NCI-H524 treated with DMSO at 0.1 percent for 48 hours (cell line): ENCODE results near the gene DNAH9.

Experiments used
- DNase-seq: peaks from one replicate; lab custom pipeline; 2025; lab: John Stamatoyannopoulos, UW

The DNAH9 gene

DNA sequence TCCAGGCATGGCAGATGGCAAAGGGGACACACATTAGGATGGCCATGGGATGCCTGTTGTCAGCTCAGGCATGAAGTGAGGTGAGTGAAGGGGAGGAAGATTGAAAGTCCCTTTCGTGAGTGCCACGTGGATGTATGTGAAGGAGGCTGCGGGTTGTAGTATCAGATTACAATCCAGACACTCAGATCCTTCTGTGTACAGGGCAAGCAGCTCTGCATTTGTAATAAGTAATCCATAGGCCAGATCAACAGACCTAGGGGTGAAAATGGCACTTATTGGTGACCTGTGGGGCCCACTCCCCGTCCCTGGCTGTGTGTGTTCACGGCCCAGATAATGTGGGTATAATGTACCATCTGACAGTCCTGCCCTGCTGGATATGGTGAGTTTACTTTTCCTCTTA, 159.5 kb downstream of the DNAH9 start:
- DNase-seq = no peak

DNA sequence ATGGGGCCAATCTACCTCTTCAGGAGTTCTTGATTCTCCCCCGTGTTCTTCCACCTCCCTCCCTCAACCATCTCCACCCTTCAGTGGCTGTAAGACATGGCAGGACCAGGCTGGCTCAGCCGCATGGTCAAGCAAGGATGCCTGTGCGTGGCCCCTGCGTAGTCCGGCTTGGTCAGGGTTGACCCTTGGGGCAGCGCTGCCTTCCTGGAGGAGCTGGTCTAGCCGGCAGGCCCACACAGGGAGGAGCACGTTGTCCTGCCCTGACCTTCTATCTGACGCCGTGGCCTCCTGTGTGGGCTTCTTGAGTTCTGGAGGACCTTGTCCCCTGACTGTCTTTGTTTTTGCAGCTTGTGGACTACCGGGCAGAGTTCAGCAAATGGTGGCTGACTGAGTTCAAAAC, 169.8 kb downstream of the DNAH9 start:
- DNase-seq = no peak

DNA sequence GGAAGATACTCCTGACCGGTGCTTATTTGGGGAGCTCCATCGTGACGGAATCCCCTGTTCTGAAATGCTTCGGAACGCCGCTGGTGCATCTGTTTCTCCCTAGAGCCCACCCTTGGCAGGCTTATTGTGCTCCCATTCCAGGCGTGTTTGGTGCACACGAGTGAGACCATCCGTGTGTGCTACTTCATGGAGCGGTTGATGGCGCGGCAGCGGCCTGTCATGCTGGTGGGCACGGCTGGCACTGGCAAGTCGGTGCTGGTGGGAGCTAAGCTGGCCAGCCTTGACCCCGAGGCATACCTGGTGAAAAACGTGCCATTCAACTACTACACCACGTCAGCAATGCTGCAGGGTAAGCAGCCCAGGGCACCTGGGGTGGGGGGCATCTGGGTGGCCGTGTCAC, 170.7 kb downstream of the DNAH9 start:
- DNase-seq = no peak

DNA sequence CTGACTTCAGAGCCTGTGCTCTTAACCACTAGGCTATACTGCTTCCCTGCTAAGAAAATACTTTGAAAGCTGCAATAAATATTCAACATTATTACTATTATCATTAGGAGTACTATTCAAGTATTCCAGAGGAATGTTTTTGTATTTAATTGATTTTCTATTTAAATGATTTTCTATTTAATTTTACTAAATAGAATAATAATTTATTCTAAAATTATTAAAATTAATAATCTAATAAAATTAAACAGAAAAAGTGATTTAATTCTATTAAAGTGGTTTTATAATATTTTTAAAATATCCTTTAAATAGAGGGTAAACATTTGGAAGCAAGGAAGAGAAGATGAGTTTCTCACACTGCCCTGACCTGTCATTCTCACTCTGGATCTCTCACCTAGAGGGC, 173.8 kb downstream of the DNAH9 start:
- DNase-seq = no peak

DNA sequence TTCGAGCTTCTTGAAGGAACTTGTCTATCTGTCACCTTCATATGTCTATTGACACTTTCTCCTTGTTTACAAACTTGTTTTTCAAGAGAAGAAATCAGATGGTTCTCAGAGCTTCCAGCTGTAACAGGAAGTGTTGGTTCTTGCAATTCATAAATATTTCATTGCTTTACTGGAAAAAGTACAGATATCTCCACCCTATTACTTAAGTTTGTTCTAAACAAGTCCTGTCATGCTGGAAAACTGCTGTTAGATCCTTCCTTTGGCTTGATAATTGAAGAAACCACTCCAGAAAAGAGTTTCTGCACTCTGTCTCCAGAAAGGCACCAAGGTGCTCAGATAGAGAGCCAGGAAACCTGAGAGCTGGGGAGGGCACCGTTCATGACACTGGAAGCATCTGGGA, 181.6 kb downstream of the DNAH9 start:
- DNase-seq = no peak

DNA sequence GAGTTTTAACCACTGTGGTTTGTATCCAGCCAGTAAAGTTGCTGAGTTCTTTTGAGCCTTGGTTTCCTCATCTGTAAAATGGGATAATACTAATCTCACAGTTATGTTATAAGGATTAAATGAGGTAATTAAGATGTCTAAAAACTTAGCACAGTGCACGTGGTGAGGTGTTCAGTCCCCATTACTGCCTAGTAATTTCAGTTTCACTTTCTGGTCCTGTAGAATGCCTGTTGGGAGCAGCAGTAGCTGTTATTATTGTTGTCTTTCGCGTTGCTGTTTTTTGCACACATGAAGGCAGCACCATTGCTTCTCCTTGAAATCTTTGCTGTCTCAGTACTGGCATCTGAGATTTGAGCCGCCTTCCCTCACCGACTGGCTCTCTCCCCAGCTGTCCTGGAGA, 182.4 kb downstream of the DNAH9 start:
- DNase-seq = no peak

DNA sequence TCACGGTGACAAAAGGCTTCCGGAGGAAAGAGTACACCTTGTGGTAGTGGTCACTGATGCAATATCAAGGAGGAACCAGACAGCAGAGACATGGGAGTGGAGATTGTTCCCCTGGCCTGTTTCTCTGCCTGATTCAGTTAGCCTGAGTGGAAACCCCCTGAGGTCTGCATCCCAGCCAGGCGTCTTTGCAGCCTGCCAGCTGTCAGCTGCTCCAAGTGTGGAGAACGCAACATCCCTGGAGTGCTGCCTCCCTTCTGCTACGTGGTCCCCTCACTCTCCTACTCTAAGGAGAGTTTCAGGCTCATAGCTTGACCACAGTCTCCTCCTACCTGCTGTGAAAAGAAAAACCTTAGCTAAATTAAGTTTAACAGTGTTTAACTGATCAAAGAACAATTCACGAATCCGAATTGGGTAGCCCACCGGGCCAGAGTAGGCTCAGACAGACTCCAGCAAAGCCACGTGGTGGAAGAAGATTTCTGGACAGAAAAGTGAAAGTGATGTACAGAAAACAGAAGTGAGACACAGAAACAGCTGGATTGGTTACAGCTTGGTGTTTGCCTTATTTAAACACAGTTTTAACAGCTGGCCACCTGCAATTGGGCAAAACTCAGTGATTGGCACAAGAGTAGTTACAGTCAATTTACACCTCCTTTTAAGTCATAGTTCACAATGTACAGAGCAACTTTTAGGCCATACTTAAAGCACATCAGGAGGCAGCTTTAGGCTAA, 188.6 kb downstream of the DNAH9 start:
- no peak for DNase-seq

DNA sequence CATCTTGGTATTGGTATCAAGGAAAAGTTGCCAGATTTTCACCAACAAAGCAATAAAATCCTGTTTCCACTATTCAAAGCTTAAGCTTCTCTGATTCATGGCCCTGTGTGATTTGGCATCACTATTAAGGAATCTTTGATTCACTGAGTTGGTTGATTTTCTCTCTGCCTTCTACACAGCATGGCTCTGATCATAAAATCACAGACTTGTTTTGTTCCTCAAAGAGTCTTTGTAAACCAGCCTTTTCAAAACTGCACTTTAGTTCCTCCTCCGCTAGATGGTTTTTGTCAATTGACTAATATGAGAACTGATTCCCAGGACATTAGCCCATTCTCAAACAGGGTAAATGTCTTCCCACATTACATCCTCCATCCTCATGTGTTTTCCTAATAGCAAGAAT, 197.6 kb downstream of the DNAH9 start:
- no peak for DNase-seq

DNA sequence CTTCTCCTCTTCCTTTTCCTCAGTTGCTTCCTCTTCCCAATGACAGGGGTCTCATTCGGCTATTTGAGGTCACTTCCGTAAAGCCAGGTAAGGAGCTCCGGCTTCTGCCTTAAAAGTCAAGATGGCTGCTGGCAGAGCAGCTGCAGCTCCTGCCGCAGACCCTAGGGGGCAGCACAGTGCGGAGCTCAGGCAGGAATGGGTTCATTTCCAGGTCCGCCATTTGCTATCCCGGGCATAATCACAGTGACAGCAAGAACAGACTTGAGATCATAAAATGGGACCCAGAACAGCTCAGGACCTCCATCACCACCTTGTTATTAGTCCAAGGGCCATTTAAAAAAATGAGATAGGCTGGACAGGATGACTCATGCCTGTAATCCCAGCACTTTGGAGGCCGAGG, 199.5 kb downstream of the DNAH9 start:
- DNase-seq = no peak

DNA sequence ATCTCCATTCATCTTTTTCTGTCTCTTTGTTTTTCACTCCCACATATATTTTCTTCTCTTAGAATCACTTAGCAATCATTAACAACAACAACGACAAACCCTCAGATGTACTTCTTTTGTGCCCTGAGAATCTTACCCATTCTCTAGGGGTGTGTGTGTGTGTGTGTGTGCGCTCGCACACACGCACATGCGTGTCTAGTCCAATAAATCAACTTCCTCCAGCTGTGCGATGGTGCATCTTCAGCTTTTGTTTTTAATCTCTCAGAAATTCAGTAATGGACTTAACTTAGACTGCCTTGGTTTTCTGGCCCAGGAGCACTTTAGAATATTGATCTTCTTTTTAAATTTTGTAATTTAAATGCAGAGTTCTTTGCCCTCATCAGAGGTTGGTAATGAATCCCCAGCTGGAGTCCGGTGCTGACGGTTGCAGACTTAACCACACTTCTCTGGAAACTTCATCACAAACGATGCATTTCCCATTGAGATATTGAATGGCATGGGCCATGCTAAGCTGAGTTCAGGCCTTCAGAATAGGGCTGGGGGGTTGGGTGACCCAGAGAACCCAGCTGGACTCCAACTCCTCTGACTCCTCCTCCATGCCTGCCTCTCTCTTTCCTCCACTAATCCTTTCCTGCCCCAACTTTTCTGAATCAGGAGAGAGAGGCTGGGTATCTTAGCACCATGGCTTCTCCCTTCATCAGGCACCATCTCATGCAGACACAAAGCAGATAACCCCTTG, 205.1 kb downstream of the DNAH9 start:
- DNase-seq = no peak

DNA sequence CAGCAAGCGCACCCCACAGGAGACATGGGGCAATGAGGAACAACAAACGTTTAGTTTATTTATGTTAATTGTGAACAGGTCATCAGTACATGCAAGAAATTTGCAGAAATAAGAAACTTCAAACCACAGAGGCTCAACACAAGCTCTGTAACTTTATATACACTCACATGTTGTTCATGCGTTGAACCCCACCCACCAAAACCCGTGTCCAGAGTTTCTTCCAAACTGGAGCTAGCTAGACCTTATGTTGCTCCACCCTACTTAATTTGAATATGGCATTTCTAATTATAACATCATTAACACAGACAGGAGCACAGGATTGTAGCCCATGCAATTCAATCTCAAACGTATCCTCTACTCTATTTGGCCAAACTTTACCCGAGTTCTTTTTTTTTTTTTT, 206.9 kb downstream of the DNAH9 start:
- no peak for DNase-seq

DNA sequence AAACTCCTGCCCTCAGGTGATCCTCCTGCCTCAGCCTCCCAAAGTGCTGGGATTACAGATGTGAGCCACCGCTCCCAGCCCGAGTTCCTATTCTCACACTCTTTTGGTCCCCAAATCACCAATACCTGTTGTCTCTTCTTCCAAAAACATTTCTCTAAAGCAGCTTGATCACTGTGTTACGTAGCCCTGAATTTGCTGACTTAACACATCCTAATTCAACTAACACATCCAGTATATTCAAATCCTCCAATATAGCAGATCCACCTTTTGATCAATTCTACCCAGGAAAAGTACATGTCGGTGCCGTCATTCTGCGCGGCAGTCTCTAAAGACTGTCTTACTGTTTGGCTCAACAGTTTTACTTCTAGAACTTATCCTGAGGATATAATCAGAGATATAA, 207.7 kb downstream of the DNAH9 start:
- DNase-seq = no peak

DNA sequence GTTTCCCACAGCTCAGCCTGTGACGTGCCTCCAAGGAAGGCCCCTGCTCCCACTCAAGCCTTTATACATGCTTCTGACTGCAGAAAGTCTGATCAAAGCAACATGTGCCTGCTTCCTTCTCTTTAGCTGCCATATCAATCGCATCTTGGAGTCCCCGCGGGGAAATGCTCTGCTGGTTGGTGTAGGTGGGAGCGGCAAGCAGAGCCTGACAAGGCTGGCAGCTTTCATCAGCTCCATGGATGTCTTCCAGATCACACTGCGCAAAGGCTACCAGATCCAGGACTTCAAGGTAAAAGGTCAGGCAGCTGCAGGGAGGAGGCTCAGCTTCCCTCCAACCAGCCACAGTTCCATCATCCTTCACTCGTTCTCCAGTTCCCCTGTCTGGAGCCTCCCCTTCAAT, 209.3 kb downstream of the DNAH9 start:
- DNase-seq = no peak

DNA sequence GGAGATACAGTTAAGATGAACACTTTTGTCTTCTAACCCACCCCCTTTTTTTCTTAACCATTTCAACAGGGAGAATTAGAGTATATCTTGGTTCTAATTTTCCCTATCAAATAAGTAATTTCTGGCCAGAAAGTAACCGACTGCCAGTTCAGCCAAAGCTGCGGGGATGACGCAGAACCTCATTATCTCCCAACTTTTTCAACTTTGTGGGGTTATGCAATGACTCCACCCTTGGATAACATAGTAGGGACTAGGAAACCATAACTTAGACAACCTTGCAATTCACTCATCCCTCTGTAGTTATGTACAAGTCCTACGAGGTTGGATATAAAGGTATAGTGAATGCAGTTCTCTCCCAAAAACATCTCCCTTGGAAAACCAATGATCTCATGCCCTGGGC, 215.0 kb downstream of the DNAH9 start:
- no peak for DNase-seq

DNA sequence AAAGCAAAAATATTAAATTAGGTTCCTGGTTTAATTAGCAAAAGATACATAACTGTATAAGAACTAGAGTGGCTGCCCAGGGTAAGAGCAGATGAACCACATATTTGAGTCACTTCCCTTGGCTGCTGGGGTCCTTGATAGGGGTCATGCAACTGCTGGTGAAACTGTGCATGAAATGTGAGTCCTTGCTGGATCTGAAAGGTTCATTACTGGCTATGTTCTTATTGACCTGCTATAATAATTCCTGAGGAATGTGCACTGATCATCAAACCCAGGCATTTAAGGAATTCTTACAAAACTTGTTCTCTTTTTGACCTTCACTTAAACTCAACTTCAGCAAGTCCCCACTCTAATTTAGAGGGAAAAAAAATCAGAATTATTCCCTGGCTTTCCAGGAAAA, 215.6 kb downstream of the DNAH9 start:
- no peak for DNase-seq

DNA sequence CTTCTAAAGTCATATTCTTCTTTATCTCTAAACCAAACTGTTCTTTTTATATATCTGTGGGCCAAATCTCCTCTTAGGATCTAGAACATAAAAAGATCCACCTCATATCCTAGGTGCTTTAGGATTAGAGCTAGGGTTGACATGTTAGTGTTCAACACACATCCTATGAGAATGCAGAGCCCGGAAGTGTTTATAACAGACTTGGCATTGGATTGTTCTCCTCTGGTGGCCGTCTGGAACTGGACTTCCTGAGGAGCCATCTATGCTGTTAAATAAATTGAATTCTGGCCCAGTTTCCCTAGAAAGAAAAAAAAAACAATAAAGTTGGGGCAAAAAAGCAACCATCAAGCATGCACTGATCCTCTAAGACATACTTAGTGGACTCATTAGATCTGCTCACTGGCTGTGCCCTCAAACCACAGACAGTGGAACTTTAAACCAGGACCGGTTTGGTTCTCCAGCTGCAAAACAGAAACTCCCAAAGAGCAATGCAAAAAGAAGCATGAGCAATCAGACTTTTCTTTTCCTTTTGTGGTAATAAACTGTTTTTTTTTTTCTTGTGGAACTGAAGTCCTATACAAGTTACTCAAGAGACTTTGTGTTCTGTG, 216.5 kb downstream of the DNAH9 start:
- no peak for DNase-seq

DNA sequence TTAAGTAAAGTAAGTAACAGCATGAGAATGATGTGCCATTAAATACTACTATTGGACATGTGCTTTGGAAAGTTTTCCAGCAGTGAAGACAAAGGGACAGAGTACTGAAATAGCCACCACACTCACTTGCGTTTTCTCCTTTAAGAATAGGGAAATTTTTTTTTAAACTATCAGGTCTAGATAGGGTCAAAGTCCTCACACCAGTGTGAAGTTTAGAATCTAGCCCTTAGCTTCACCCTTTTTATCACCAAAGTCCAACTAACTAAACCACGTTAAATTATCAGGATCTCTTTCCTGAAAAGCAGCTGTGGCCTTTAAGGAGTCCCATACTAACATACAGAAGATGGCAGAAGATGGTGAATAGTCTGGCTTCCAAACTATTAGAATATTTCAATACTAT, 218.1 kb downstream of the DNAH9 start:
- no peak for DNase-seq

DNA sequence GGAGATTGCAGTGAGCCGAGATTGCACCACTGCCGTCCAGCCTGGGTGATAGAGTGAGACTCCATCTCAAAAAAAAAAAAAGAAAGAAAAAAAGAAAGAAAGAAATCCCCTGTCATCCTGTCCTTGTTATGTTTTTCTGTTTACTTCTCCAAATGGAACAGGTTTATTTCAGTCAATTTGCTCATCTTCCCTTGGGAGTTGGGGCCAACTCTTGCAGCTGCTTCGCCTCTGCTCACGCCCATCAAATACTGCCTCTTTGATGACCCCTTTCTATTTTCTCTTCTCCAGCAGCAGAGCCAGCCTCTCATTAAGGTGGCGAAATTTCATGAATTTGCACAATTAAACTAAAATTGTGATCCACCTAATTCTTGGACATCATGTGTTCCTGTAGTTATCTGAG, 225.6 kb downstream of the DNAH9 start:
- no peak for DNase-seq

DNA sequence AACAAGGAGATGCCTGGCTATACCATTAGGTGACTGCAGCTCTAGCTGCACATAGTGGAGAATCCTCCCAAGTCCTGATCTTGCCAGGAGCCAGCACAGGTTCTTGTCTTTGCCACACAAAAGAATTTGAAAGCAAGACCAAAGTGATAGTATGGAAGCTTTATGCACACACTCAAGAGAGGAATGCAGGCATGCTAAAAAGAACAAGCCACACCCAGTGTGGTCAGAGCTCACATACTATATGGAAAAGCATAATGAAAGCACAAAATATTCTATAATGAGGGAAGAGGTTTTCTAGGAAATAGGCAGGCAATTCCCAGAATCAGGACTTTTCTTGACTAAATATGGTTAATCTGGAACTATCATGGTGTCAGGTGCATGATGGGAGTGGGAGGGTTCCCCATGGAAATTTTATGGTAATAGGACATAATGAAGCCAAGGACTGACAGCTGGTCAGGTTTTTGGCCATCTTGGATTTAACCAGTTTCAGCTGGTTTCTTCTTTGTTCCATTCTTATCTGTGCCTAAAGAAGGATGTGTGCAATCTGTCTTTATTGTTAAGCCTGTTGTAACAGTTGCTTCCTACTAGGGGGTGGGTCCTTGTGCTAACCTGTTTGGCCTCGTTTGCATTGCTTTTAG, 227.4 kb downstream of the DNAH9 start:
- DNase-seq = no peak

DNA sequence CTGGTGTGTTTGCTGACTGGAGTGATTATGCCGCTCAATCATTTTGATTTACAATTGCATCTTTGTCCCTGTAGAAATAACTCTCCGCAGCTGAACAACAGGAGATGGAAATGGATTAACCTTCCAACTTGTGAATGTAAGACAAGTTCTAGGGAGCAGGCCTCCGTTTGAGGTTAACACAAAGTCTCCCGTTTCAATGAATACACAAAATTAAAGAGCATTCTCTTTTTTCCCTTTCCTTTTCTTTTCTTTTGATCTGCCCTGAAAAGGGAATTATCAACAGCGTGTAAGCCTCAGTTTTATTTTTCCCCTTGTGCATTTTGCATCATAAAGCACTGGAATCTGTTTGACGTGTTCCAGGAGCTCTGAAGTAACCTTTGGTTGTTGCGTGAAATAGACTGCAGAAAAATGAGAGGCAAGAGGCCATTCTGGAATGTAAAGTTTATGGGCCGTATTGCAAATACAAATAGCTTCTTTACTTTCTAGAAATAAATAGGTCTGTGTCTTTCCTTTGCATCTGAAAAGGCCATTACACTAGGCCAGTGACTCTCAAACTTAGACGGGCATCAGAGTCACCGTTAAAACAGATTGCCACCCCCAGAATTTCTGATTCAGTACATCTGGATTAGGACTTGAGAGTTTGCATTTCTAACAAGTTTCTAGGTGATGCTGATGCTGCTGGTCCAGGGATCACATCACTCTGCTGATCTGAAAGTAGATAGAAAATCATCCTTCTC, 234.3 kb downstream of the DNAH9 start:
- DNase-seq = no peak

DNA sequence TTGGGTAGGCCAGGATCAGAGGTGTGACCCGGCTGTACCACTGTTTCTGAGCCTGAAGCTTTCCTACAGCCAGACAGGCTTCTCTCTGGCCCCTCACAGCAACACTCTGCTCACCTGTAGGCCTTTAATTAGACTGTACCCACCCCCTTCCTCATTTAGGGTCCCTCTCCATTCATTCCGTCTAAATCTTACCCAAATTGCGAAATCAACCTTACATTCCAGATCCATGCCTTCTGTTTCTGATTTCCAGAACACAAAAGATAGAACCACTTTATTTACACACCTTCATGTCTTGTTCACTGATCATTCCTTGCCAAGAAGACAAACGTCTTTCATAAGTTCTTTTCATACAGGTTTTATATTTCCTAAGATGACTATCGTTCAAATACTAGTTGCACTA, 238.2 kb downstream of the DNAH9 start:
- DNase-seq = no peak

DNA sequence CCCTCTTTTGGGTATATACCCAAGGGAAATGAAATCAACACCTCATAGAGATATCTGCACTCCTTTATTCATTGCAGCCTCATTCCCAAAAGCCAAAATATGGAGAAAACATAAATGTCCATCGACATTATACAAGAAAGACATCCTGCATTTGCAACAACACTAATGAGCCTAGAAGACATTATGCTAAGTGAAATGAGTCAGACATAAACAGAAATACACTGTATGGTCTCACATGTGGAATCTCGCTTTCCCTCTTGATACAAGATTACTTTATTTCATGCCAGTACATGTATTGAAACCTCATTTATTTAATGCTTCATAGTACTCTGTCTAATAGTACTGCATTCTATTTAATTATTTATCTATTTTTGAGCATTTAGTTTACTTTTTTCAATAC, 241.8 kb downstream of the DNAH9 start:
- DNase-seq = no peak
